Lower leg skin (tissue), 3 donors: Measurements from ENCODE around the gene PDE7B.

Experiments
- CTCF ChIP-seq, 3 donors: fragments of 450-650 bp; IDR thresholded peaks; one replicate each; pipeline ENCODE4 v1.5.1; 2016; ENCODE audit warnings: antibody characterized with exemption in 3 of 3, mild to moderate bottlenecking in 3 of 3, moderate library complexity in 2 of 3
- POLR2A ChIP-seq, 2 donors: fragments of 450-650 bp; IDR thresholded peaks; one replicate each; pipeline ENCODE4 v1.6.1; 2016 to 2017; ENCODE audit warnings: antibody characterized with exemption in 2 of 2, mild to moderate bottlenecking in 1 of 2, moderate library complexity in 1 of 2

GRCh38 chr6:135906542-135906941 lies 55.0 kb downstream of the PDE7B start:
- TF ChIP-seq CTCF (IDR thresholded peaks at IDR 0.05) (no peak), POLR2A (IDR thresholded peaks at IDR 0.05) (no peak)
